ENCODE measurements around the gene PIEZO2.
"Not testable (repeated sequence)": the region's sequence is repeated elsewhere in the genome, so short reads cannot be mapped to it uniquely, and the experiment has no call there.

- not testable (repeated sequence) for TF ChIP-seq EZH2, CTCF, EZH2phosphoT487 (IDR thresholded peaks at IDR 0.05)
These were observed 510.9 kb downstream of the PIEZO2 start for GRCh38 chr18:10638539-10638885.
